ENCODE data around the gene ARX.

- TF ChIP-seq CTCF (IDR thresholded peaks at IDR 0.05) (no peak), POLR2A (IDR thresholded peaks at IDR 0.05) (no peak)
Measured at GRCh38 chrX:25039036-25039435, 23.3 kb upstream of the ARX start.
